Activated T-helper 1 cell treated with anti-CD3 and anti-CD28 coated beads, Interleukin-12 subunit alpha, Interleukin-12 subunit beta, Interleukin-2, Interleukin-4 antibody, amounts not matched to agents 30 ng/mL and 10 ng/mL and 1 ng/mL, durations not matched to agents 14 hours and 24 hours and 36 hours (primary cell): Measurements from ENCODE around the gene ATAD5. TPM values are rescaled to one million over a fixed set of nuclear protein-coding genes. Genes with fewer than 3 reads are reported as not detected.
"Not testable (repeated sequence)": the region's sequence is repeated elsewhere in the genome, so short reads cannot be mapped to it uniquely, and the experiment has no call there.

Experiments
- DNase-seq: peaks from one replicate; pipeline ENCODE4 v3.0.0; 2021; ENCODE audit warnings: low spot score
- H3K27ac Mint-ChIP-seq: one replicate; pipeline ENCODE4 v1.8.0; 2021; ENCODE audit warnings: mild to moderate bottlenecking, mixed read lengths
- H3K27me3 Mint-ChIP-seq: one replicate; pipeline ENCODE4 v1.8.0; 2022; ENCODE audit warnings: mild to moderate bottlenecking, moderate library complexity, mixed read lengths; ENCODE audit not compliant: insufficient read depth
- H3K36me3 Mint-ChIP-seq: one replicate; pipeline ENCODE4 v1.8.0; 2021; ENCODE audit warnings: low read depth, mixed read lengths
- H3K4me1 Mint-ChIP-seq: one replicate; pipeline ENCODE4 v1.8.0; 2021; ENCODE audit warnings: low read depth, mixed read lengths
- H3K4me3 Mint-ChIP-seq: one replicate; pipeline ENCODE4 v1.8.0; 2021; ENCODE audit warnings: mild to moderate bottlenecking, moderate library complexity, mixed read lengths
- H3K9me3 Mint-ChIP-seq: one replicate; pipeline ENCODE4 v1.8.0; 2021; ENCODE audit warnings: mixed read lengths
- intact Hi-C: fragments of 100-400 bp; cut with micrococcal nuclease; formaldehyde crosslinking; loops from one replicate; pipeline ENCODE4 v1.15.1; 2024
- total RNA-seq: library from RNA; stranded (reverse); gene quantifications from 2 replicates; pipeline ENCODE4 v1.2.3, GENCODE V29; 2022

ATAD5 gene
- total RNA-seq, 1 donor from 2014 or later: 26.2 TPM

DNA sequence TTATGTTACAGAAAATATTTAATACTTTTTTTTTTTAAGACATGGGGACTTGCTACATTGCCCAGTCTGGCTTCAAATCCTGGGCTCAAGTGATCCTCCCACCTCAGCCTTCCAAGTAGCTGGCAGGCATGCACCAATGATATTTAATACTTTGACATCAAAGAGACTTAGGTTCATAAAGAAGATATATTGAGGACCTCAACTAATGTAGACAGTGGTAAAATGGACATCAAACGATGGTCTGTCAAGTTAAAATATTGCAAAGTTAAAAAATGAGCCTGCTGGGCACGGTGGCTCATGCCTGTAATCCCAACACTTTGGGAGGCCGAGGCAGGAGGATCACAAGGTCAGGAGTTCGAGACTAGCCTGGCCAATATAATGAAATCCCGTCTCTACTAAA is 65.5 kb downstream of the ATAD5 start:
- Mint-ChIP-seq H3K27ac (no peak overlapping the region), H3K9me3 (no peaks in the 10 kb centered on the region), H3K27me3 (no peaks in the 10 kb centered on the region), H3K4me3 (no peak overlapping the region), H3K36me3 (peaks cover 29% of the 10 kb centered on the region), H3K4me1 (peaks cover 7% of the 10 kb centered on the region)
- intact Hi-C loops: no loop called here
- DNase-seq: no peak

DNA sequence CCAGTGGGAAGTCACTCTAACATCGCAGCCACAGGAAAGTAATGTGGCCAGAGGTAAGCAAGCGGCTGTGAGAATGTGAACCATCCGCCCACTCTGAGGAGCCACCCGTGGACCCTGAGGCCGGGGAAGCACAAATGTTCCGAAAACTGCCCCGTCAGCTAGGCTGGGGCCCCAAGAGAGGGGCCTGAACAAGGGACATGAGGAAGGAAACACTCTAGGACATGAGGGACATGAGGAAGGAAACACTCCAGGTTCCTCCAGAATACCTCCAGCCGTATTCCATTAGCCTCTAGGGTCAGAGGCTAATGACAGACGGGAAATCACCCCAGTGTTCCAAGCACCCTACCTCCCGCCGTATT is 74.0 kb downstream of the ATAD5 start:
- no peaks in the 10 kb centered on the region for H3K27me3 Mint-ChIP-seq
- H3K9me3 Mint-ChIP-seq: no peaks in the 10 kb centered on the region
- peak overlapping the region; percentile 87 for H3K27ac Mint-ChIP-seq
- peaks cover 20% of the 10 kb centered on the region for H3K36me3 Mint-ChIP-seq
- peak overlapping the region; percentile 98 for H3K4me3 Mint-ChIP-seq
- intact Hi-C loops: loop anchor here (1.0 to 2.0 kb wide), 5 partner anchors 65 to 467 kb away; partner anchors contain the start of genes ATAD5 and NF1
- peaks cover 35% of the 10 kb centered on the region for H3K4me1 Mint-ChIP-seq
- DNase-seq: peak; percentile 8

DNA sequence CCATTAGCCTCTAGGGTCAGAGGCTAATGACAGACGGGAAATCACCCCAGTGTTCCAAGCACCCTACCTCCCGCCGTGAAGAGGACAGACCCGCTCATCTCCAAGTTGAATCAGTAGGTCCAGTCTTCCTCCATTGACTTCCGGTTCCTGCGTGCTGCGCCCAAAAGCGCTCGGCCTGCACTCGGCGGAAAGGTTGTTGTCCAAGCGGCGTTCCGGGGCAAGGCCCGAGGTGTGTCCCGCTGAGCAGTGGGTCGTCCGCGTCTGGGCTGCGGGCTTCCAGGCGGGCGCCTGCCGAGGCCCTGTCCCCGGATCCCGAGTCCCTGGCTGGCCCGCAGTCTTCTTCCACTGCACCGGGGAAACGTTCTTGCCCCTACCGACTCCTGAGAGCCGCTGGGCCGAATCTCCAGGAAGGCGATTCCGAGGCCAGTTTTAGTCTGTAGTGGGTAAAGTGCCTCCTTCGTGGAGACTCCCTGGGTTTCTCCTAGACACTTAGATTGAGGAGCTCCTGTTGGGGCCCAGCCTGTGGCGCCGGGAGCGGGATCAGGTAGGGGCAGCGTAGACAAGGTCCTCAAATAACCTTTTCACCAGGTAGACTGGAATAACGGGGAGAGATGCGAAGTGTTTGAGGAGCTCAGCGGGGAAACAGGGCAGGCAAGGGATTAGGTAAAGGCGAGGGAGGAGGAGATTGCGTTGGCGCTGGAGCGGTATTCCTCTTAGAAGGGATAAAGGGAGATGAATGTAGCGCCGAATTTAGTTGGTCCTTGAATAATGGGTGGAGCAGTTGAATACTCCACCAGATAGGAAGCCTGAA is 74.5 kb downstream of the ATAD5 start, which contains the start of gene TEFM:
TSS of gene TEFM (minus strand) at position 138 of the 811 bp plus-strand sequence. CDS start at position 98, 40 bp downstream.
- Mint-ChIP-seq H3K4me1 (peaks cover 35% of the 10 kb centered on the region), H3K27me3 (no peaks in the 10 kb centered on the region), H3K4me3 (peak within 1 kb of the TSS; percentile 98), H3K36me3 (peaks cover 19% of the 10 kb centered on the region), H3K9me3 (no peaks in the 10 kb centered on the region), H3K27ac (peak within 1 kb of the TSS; percentile 87)
- intact Hi-C loops: loop anchor here (1.0 to 2.0 kb wide), 5 partner anchors 64 to 466 kb away; partner anchors contain the start of genes ATAD5 and NF1
- peak; percentile 86 for DNase-seq

DNA sequence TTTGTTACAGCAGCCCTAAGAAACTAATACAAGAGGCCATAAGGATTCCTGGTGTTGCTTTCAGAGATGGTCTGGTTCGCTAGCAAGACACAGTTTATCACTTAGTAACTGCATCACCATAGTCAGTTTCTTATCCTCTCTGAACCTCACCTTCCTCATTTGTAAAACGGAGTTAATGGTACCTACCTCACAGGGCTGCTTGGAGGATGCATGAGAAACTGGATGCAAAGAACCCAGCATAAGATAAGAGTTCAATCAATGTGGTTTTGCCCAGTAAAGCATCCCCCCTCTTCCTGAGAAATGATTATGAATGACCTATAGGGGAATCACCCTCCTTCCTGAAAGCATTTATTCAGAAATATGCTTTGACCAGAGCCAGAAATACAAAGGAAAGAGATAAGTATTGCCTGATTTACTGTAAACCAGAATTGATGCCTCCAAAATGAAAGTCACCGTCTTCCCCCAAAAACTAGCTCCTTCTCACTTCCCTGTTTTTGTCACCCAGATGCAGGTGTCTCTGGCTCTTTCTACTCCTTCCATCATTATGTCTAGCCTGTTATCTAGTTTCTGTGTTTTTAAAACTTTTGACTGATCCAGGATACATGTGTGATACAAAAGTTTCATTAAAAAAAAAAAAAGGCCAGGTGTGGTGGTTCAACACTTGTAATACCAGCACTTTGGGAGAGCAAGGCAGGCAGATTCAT is 77.1 kb downstream of the ATAD5 start:
- H3K27me3 Mint-ChIP-seq: no peaks in the 10 kb centered on the region
- H3K9me3 Mint-ChIP-seq: no peaks in the 10 kb centered on the region
- H3K36me3 Mint-ChIP-seq: peaks cover 5% of the 10 kb centered on the region
- peak overlapping the region; percentile 57 for H3K4me3 Mint-ChIP-seq
- intact Hi-C loops: no loop called here
- no peak overlapping the region for H3K27ac Mint-ChIP-seq
- H3K4me1 Mint-ChIP-seq: peaks cover 25% of the 10 kb centered on the region
- DNase-seq: no peak

DNA sequence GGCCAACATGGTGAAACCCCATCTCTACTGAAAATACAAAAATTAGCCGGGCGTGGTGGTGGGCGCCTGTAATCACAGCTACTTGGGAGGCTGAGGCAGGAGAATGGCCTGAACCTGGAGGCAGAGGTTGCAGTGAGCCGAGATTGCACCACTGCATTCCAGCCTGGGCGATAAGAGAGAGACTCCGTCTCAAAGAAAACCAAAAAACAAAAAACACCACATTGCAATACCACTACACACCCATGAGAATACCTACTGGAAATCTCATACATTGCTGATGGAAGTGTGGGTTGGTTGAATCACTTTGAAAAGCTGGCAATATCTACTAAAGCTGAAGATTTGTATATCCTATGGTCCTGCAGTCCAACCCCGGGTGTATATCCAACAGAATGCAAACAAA is 78.4 kb downstream of the ATAD5 start:
- H3K4me3 Mint-ChIP-seq, H3K27me3 Mint-ChIP-seq, H3K9me3 Mint-ChIP-seq, H3K36me3 Mint-ChIP-seq, DNase-seq, intact Hi-C loops, H3K27ac Mint-ChIP-seq: not testable (repeated sequence)
- peaks cover 19% of the 10 kb centered on the region for H3K4me1 Mint-ChIP-seq

DNA sequence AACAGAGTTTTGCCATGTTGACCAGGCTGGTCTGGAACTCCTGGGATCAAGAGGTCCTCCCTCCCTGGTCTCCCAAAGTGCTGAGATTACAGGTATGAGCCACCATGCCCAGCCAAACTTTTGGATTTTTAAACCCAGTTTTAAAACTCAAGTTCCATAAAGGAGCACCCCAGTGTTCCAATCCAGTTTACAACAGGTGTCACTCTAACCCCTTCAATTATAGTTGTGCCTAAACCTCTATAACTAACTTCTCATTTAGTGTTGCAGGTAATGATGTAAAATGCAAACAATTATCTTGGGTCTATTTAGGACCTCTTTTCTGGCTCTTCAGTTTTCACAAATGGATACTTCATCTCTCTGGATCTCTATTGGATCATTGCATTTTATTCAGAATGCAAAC is 82.2 kb downstream of the ATAD5 start:
- no peak overlapping the region for H3K27ac Mint-ChIP-seq
- peaks cover 3% of the 10 kb centered on the region for H3K4me1 Mint-ChIP-seq
- intact Hi-C loops: no loop called here
- no peaks in the 10 kb centered on the region for H3K9me3 Mint-ChIP-seq
- H3K27me3 Mint-ChIP-seq: peaks cover 8% of the 10 kb centered on the region
- DNase-seq: no peak
- no peak overlapping the region for H3K4me3 Mint-ChIP-seq
- H3K36me3 Mint-ChIP-seq: no peaks in the 10 kb centered on the region

DNA sequence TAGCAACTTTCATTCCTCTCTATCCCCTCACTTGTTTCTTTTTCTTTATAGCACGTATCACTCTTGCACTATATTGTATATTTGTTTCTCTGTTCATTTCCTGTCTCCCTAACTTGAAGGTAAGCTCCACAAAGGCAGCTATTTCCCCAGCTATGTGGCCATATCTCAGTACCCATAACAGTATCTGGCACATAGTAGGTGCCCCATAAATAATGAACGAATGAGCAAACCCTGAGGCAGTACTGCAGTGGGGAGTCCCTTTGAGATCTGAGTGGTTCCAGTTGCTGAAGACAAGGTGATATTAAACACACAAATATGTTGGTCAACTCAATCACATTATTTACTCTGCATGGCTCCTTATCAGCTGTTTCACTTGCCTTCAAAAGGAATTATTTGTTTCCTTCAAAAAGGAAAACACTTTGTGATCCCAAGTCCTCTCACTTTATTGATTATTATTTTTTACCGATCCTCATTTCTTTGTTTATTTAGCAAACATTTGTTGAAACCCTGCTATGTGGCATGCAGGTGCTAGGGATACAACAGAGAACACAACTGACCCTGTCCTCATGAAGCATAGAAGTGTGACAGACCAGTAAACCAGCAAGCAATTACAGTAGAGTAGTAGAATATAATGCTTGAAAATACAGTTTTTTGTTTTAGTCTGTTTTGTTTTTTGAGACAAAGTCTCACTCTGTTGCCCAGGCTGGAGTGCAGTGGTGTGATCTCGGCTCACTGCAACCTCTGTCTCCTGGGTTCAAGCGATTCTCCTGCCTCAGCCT is 84.3 kb downstream of the ATAD5 start:
- Mint-ChIP-seq H3K27ac (no peak overlapping the region), H3K9me3 (no peaks in the 10 kb centered on the region), H3K27me3 (peaks cover 18% of the 10 kb centered on the region), H3K4me3 (no peak overlapping the region), H3K36me3 (peaks cover 2% of the 10 kb centered on the region), H3K4me1 (no peaks in the 10 kb centered on the region)
- DNase-seq: no peak
- intact Hi-C loops: no loop called here

DNA sequence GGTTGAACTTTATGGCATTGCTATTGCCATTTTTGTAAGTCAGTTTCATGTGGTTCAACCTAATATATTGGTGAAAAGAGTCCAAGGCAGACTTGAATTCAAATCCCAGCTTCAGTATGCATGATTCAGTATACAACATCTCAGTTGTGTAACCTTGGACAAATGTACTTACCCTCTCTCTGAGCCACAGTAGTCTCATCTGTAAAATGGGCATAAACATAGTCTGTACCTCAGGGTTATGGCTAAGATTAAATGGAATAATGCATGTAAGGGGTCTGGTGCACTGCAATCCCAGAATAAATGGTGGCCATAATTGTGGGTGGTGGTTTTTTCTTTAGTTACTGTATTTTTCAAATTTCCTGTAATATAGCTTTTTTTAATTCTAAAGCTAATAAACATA is 85.3 kb downstream of the ATAD5 start:
- Mint-ChIP-seq H3K36me3 (peaks cover 2% of the 10 kb centered on the region), H3K4me1 (peaks cover 6% of the 10 kb centered on the region), H3K9me3 (no peaks in the 10 kb centered on the region), H3K27me3 (peaks cover 25% of the 10 kb centered on the region), H3K4me3 (no peak overlapping the region), H3K27ac (no peak overlapping the region)
- no peak for DNase-seq
- intact Hi-C loops: no loop called here

DNA sequence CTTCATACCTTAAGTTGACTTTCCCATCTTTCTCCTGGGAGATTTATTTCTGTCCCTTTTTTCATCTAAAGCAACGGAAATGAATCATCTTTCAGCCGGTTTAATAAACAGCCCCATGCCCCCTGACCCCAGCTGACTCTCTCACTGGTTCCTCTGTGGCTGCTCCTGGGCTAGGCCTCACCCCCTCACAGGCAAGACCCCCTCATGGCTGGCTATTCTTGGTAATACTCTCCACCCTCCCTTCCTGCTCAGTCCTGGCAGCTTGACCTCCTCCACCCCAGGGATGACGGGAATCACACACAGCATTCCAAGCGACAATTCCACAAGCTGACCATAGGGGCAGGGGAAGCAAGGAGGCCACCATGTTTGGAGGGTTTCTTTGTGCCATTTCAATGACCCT is 88.5 kb downstream of the ATAD5 start:
- Mint-ChIP-seq H3K9me3 (no peaks in the 10 kb centered on the region), H3K4me3 (no peak overlapping the region), H3K27ac (no peak overlapping the region), H3K27me3 (peaks cover 49% of the 10 kb centered on the region), H3K4me1 (peaks cover 12% of the 10 kb centered on the region), H3K36me3 (peaks cover 2% of the 10 kb centered on the region)
- DNase-seq: no peak
- intact Hi-C loops: no loop called here

DNA sequence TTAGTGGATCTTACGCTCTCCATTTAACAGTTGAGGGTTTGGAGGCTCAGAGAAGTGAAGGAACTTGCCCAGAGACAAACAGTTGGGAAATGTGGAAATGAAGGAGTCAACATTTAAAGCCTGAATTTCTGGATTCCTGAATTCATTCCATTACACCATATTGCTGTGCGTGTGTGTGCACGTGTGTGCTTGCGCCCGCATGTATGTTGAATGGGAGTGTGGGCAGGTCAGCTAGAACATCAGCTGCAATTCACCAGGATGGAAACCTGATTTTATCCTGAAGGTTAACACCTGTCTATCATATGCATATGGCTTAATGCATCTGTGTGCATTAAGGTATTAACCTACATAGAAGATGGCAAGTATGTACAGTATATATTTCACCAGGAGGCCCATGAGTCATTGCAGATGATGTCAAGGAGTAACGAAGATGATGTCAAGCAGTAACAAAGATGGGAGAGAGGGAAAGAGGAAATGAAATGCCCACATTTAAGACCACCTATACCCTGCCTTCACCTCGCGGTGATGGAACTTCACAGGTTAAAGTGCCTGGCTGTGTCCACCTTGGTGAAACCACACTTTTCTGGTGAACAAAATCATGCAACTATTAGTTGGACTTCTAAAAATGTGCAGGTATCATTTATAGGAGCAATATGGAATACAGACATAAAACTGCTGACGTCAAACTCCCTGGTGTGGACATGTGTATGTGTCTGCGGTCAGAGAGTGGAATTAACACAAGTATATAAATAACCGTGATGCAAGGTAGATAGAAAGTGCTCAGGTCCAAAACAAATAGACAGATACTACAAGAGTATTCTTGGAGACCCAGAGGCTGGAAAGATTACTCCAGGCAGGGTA is 89.1 kb downstream of the ATAD5 start:
- no peaks in the 10 kb centered on the region for H3K9me3 Mint-ChIP-seq
- peaks cover 12% of the 10 kb centered on the region for H3K4me1 Mint-ChIP-seq
- peaks cover 51% of the 10 kb centered on the region for H3K27me3 Mint-ChIP-seq
- peak overlapping the region; percentile 60 for H3K4me3 Mint-ChIP-seq
- intact Hi-C loops: no loop called here
- no peak overlapping the region for H3K27ac Mint-ChIP-seq
- H3K36me3 Mint-ChIP-seq: peaks cover 2% of the 10 kb centered on the region
- DNase-seq: no peak

DNA sequence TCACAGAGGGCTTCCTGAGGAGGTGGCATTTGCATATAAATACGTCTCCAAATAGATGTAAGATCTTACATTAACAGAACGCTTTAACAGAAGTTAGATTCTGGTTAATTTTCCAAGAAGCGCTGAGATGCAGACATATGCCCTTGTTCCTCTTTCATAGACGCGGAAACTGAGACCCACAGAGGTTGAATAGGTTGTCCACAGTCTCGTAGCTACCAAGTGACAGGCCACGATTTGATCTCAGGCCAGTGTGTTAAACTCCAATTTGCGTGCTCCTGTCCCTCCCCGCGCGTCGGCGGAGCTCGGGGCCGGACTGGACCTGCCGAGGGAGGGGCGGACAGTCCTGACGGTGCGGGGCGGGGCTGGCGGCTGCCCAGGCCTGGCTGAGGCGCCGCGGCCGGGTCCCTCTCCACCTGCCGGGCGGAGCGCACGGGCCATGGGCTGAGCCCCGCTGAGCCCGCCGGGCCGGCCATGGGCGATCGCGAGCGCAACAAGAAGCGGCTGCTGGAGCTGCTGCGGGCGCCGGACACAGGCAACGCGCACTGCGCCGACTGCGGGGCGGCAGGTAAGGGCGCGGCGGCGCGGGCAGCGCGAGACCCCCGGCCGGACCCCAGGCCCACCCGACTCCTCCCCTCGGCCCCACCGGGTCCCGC is 89.9 kb downstream of the ATAD5 start, which contains the start of gene ADAP2:
TSS of gene ADAP2 (plus strand) at position 402 of the 653 bp plus-strand sequence. CDS start at position 472, 70 bp downstream.
- peaks cover 2% of the 10 kb centered on the region for H3K36me3 Mint-ChIP-seq
- intact Hi-C loops: no loop called here
- H3K4me1 Mint-ChIP-seq: peaks cover 12% of the 10 kb centered on the region
- H3K27ac Mint-ChIP-seq: no peak within 1 kb of the TSS
- no peak for DNase-seq
- H3K9me3 Mint-ChIP-seq: no peaks in the 10 kb centered on the region
- peaks cover 51% of the 10 kb centered on the region for H3K27me3 Mint-ChIP-seq
- peak within 1 kb of the TSS; percentile 60 for H3K4me3 Mint-ChIP-seq
